Measurements from ENCODE around the gene UBQLN2.
"Not testable (repeated sequence)": the region's sequence is repeated elsewhere in the genome, so short reads cannot be mapped to it uniquely, and the experiment has no call there.

UBQLN2 gene

DNA sequence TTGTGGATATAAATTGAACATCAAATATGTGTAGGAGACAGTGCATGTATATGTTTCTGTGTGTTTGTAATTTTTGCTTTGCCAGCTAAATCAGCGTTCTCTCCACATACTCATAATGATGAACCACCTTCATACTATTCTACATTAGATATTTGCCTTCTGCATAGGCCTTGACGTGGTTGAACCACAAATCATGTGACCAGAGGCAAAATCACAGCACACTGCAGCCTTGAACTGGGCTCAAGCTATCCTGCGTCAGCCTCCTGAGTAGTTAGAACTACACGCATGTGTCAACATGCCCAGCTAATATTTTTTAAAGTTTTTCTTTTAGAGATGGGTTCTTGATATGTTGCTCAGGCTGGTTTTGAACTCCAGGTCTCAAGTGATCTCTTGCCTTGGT, 9.5 kb downstream of the UBQLN2 start:
- Histone ChIP-seq H3K4me1 (ENCODE audit: control insufficient read depth in 1 of 2, insufficient read depth in 2 of 2, low read length in 2 of 2) (peaks cover 0 to 7% of the 10 kb centered on the region in 2 donors), H3K36me3 (ENCODE audit: control insufficient read depth in 1 of 2, insufficient read depth in 2 of 2, low read length in 2 of 2) (no peaks in the 10 kb centered on the region), H3K27me3 (ENCODE audit: low read depth, low read length) (no peaks in the 10 kb centered on the region), H3K27ac (ENCODE audit: low read length) (no peak overlapping the region), H3K4me3 (ENCODE audit: low read depth in 1 of 2, low read length in 2 of 2) (no peak overlapping the region), H3K9me3 (ENCODE audit: control insufficient read depth in 1 of 2, low read length in 2 of 2) (no peaks in the 10 kb centered on the region)

DNA sequence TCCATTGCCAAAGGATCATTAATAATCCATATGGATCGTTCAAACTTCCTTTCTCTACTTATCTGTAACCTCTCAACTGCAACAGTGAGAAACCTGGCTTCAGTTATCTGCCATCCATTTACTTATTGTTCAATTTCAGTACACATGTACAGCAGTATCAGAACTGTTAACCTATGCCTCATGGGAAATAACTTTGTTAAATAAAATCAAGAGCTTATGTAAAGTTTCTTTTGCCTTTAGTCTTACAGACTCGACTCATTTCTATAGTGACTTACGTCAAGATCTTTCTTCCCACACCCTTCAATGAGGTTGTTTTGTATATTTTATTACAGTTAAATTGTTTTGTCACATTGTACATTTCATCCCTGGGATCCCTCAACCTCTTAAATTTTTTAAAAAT, 11.4 kb downstream of the UBQLN2 start:
- Histone ChIP-seq H3K4me3 (ENCODE audit: low read depth in 1 of 2, low read length in 2 of 2) (no peak overlapping the region), H3K9me3 (ENCODE audit: control insufficient read depth in 1 of 2, low read length in 2 of 2) (no peaks in the 10 kb centered on the region), H3K27ac (ENCODE audit: low read length) (no peak overlapping the region), H3K27me3 (ENCODE audit: low read depth, low read length) (no peaks in the 10 kb centered on the region), H3K4me1 (ENCODE audit: control insufficient read depth in 1 of 2, insufficient read depth in 2 of 2, low read length in 2 of 2) (peaks cover 0 to 1% of the 10 kb centered on the region in 2 donors), H3K36me3 (ENCODE audit: control insufficient read depth in 1 of 2, insufficient read depth in 2 of 2, low read length in 2 of 2) (no peaks in the 10 kb centered on the region)

DNA sequence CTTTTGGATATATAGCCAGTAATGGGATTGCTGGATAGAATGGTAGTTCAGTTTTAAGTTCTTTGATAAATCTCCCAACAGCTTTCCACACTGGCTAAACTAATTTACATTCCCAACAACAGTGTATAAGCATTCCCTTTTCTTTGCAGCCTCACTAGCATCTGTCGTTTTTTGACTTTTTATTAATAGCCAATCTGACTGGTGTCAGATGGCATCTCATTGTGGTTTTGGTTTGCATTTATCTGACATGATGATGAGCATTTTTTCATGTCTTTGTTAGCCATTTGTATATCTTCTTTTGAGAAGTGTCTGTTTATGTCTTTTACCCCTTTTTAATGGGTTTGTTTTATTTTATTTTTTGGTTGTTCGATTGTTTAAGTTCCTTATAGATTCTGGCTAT, 13.3 kb downstream of the UBQLN2 start:
- Histone ChIP-seq H3K4me3 (ENCODE audit: low read depth in 1 of 2, low read length in 2 of 2) (no peak overlapping the region), H3K36me3 (ENCODE audit: control insufficient read depth in 1 of 2, insufficient read depth in 2 of 2, low read length in 2 of 2) (no peaks in the 10 kb centered on the region), H3K27ac (ENCODE audit: low read length) (no peak overlapping the region), H3K27me3 (ENCODE audit: low read depth, low read length) (no peaks in the 10 kb centered on the region), H3K9me3 (ENCODE audit: control insufficient read depth in 1 of 2, low read length in 2 of 2) (no peaks in the 10 kb centered on the region), H3K4me1 (ENCODE audit: control insufficient read depth in 1 of 2, insufficient read depth in 2 of 2, low read length in 2 of 2) (no peaks in the 10 kb centered on the region)

DNA sequence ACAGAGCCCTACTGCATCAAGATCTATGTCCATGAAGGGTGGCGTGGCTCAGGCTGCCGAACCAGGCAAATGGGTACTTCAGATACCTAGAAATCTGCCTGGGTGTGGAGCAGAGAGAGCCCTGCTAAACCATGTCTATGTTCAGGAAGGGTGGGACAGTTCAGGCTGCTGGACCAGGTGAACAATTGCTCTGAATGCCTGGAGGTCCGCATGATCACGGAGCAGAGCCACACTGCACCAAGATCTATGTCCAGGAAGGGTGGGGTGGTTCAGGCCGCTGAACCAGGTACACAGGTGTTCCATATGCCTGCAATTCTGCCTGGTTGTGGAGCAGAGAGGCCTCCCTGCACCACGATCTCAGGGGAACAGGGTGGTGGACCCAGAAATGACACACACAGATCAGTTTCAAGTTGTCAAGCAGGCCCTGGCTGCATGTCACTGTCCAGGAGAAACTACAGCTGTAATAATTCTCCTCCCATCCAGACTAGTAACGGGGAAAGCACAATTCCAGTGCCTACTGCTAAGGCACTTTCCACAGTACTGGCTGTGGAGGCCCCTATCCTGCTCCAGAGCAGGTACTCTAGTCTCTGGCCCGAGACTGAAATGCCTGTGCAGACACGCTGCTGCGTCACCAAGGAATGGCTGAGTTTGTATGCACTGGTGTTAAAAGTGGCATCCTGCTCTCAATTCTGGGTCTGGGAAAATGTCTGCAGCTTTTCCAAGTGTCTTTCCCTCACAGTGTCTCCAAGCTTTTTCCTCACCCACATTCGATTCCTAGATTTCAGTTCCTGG, 25.2 kb downstream of the UBQLN2 start:
- peaks cover 0 to 2% of the 10 kb centered on the region in 2 donors for H3K9me3 ChIP-seq (ENCODE audit: control insufficient read depth in 1 of 2, low read length in 2 of 2)
- H3K36me3 ChIP-seq (ENCODE audit: control insufficient read depth in 1 of 2, insufficient read depth in 2 of 2, low read length in 2 of 2), result no peaks in the 10 kb centered on the region
- no peaks in the 10 kb centered on the region for H3K27me3 ChIP-seq (ENCODE audit: low read depth, low read length)
- H3K4me1 ChIP-seq (ENCODE audit: control insufficient read depth in 1 of 2, insufficient read depth in 2 of 2, low read length in 2 of 2), result no peaks in the 10 kb centered on the region
- no peak overlapping the region for H3K4me3 ChIP-seq (ENCODE audit: low read depth in 1 of 2, low read length in 2 of 2)
- H3K27ac ChIP-seq (ENCODE audit: low read length), result no peak overlapping the region

DNA sequence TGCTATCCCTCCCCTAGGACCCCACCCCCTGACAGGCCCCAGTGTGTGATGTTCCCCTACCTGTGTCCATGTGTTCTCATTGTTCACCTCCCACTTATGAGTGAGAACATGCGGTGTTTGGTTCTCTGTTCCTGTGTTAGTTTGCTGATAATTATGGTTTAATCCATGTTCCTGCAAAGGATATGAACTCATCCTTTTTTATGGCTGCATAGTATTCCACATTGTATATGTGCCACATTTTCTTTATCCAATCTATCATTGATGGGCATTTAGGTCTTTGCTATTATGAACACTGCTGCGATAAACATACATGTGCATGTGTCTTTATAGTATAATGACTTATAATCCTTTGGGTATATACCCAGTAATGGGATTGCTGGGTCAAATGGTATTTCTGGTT, 28.4 kb downstream of the UBQLN2 start:
- not testable (repeated sequence) for H3K27ac ChIP-seq (ENCODE audit: low read length); H3K9me3 ChIP-seq (ENCODE audit: control insufficient read depth in 1 of 2, low read length in 2 of 2); H3K4me1 ChIP-seq (ENCODE audit: control insufficient read depth in 1 of 2, insufficient read depth in 2 of 2, low read length in 2 of 2); H3K4me3 ChIP-seq (ENCODE audit: low read depth in 1 of 2, low read length in 2 of 2); H3K27me3 ChIP-seq (ENCODE audit: low read depth, low read length); H3K36me3 ChIP-seq (ENCODE audit: control insufficient read depth in 1 of 2, insufficient read depth in 2 of 2, low read length in 2 of 2)

DNA sequence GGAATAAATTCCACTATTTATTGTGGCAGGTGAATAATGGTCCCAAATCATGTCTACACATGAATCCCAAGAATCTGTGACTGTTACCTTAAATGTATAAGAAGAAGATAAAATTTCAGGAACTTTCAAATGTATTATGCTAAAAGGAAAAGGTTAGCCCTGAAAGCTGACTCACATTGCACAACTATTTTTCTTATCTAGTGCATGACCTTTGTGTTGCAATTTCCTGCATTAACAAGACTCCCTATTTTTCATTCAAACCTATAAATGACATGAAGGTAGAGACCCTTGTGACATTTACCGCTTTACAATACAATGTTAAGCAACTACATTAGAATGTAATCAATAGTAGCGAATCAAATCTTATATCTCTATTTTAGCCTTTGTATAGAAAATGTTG, 36.7 kb downstream of the UBQLN2 start:
- no peaks in the 10 kb centered on the region for H3K36me3 ChIP-seq (ENCODE audit: control insufficient read depth in 1 of 2, insufficient read depth in 2 of 2, low read length in 2 of 2)
- no peaks in the 10 kb centered on the region for H3K4me1 ChIP-seq (ENCODE audit: control insufficient read depth in 1 of 2, insufficient read depth in 2 of 2, low read length in 2 of 2)
- no peaks in the 10 kb centered on the region for H3K9me3 ChIP-seq (ENCODE audit: control insufficient read depth in 1 of 2, low read length in 2 of 2)
- H3K27ac ChIP-seq (ENCODE audit: low read length), result no peak overlapping the region
- H3K27me3 ChIP-seq (ENCODE audit: low read depth, low read length), result no peaks in the 10 kb centered on the region
- no peak overlapping the region for H3K4me3 ChIP-seq (ENCODE audit: low read depth in 1 of 2, low read length in 2 of 2)

DNA sequence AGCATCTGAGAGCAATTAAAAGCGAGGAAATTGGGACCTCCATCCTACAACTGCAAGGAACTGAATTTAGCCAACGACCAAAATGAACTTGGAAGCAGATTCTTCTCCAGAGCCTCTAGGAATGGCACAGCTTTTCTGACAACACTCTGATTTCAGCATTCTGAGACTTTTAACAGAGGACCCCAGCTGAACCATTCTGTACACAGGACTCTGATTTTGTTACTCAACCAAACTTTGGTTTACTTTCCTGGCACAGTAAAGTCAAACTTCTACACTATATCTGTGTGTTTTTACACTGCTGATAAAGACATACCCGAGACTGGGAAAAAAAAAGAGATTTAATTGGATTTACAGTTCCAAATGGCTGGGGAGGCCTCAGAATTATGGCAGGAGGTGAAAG, 37.6 kb downstream of the UBQLN2 start:
- Histone ChIP-seq H3K4me3 (ENCODE audit: low read depth in 1 of 2, low read length in 2 of 2) (no peak overlapping the region), H3K4me1 (ENCODE audit: control insufficient read depth in 1 of 2, insufficient read depth in 2 of 2, low read length in 2 of 2) (no peaks in the 10 kb centered on the region), H3K27ac (ENCODE audit: low read length) (no peak overlapping the region), H3K27me3 (ENCODE audit: low read depth, low read length) (no peaks in the 10 kb centered on the region), H3K9me3 (ENCODE audit: control insufficient read depth in 1 of 2, low read length in 2 of 2) (peaks cover 0 to 1% of the 10 kb centered on the region in 2 donors), H3K36me3 (ENCODE audit: control insufficient read depth in 1 of 2, insufficient read depth in 2 of 2, low read length in 2 of 2) (no peaks in the 10 kb centered on the region)

DNA sequence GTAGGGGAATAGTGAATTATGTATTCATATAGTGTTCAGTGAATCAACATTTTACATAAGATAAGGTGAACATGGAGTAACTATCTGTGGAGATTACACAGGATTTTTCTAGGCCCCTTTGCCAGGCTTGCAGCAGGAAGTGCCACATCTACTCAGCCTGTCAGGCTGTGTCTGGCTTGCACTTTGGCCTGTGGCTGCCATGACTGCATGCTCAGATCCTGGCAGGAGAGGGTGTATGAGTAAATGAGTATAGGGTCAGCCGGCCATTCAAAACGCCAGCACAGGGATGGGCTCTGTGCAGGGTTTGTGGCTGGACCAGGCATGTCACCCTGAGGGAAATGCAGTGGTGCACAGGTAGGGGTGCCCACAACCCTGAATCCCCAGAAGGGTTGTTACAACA, 51.9 kb downstream of the UBQLN2 start:
- Histone ChIP-seq H3K9me3 (ENCODE audit: control insufficient read depth in 1 of 2, low read length in 2 of 2) (no peaks in the 10 kb centered on the region), H3K4me1 (ENCODE audit: control insufficient read depth in 1 of 2, insufficient read depth in 2 of 2, low read length in 2 of 2) (no peaks in the 10 kb centered on the region), H3K36me3 (ENCODE audit: control insufficient read depth in 1 of 2, insufficient read depth in 2 of 2, low read length in 2 of 2) (no peaks in the 10 kb centered on the region), H3K4me3 (ENCODE audit: low read depth in 1 of 2, low read length in 2 of 2) (no peak overlapping the region), H3K27ac (ENCODE audit: low read length) (no peak overlapping the region), H3K27me3 (ENCODE audit: low read depth, low read length) (no peaks in the 10 kb centered on the region)

All from muscle layer of duodenum (tissue), 2 donors.